HUES48 (cell line): Measurements from ENCODE around the gene AKR1C8.
"Not testable (repeated sequence)": the region's sequence is repeated elsewhere in the genome, so short reads cannot be mapped to it uniquely, and the experiment has no call there.

ENCODE experiments used
- H3K27ac ChIP-seq: one replicate; pipeline ENCODE4 v1.7.0; 2013; ENCODE audit warnings: low read depth, low read length, inconsistent platforms
- H3K27me3 ChIP-seq: 2 replicates; pipeline ENCODE4 v1.6.1; 2013; ENCODE audit warnings: mild to moderate bottlenecking, low read length; ENCODE audit not compliant: control insufficient read depth, insufficient read depth
- H3K36me3 ChIP-seq: 2 replicates; pipeline ENCODE4 v1.6.1; 2013; ENCODE audit warnings: low read length; ENCODE audit not compliant: control insufficient read depth, insufficient read depth
- H3K4me1 ChIP-seq: 2 replicates; pipeline ENCODE4 v1.6.1; 2013; ENCODE audit warnings: mild to moderate bottlenecking, low read length; ENCODE audit not compliant: control insufficient read depth, insufficient read depth
- H3K4me3 ChIP-seq: 2 replicates; pipeline ENCODE4 v1.5.1; 2013; ENCODE audit warnings: mild to moderate bottlenecking, low read depth, low read length
- H3K9ac ChIP-seq: 2 replicates; pipeline ENCODE4 v1.6.1; 2013; ENCODE audit warnings: mild to moderate bottlenecking, low read depth, low read length, moderate library complexity
- H3K9me3 ChIP-seq: 2 replicates; pipeline ENCODE4 v1.6.1; 2013; ENCODE audit warnings: low read length; ENCODE audit not compliant: control insufficient read depth, insufficient read depth

AKR1C8 gene

GRCh38 chr10:5142199-5142598, 42.8 kb downstream of the AKR1C8 start:
- no peak overlapping the region for H3K27ac ChIP-seq
- no peak overlapping the region for H3K9ac ChIP-seq
- no peaks in the 10 kb centered on the region for H3K36me3 ChIP-seq
- H3K4me3 ChIP-seq, result no peak overlapping the region
- H3K27me3 ChIP-seq, result no peaks in the 10 kb centered on the region
- H3K4me1 ChIP-seq, result no peaks in the 10 kb centered on the region
- H3K9me3 ChIP-seq, result peaks cover 31% of the 10 kb centered on the region

DNA sequence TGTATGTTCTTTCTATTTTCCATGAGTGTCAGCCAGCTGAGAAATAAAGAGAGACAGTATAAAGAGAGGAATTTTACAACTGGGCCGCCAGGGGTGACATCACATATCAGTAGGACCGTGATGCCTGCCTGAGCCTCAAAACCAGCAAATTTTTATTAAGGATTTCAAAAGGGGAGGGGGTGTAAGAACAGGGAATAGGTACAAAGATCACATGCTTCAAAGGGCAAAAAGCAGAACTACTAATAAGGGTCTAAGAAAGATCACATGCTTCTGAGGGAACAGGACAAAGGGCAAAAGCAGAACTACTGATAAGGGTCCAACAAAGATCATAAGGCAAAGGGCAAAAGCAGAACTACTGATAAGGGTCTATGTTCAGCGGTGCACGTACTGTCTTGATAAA, 47.3 kb downstream of the AKR1C8 start:
- H3K4me3 ChIP-seq, H3K9ac ChIP-seq, H3K4me1 ChIP-seq, H3K27me3 ChIP-seq, H3K36me3 ChIP-seq, H3K27ac ChIP-seq: not testable (repeated sequence)
- peaks cover 47% of the 10 kb centered on the region for H3K9me3 ChIP-seq

DNA sequence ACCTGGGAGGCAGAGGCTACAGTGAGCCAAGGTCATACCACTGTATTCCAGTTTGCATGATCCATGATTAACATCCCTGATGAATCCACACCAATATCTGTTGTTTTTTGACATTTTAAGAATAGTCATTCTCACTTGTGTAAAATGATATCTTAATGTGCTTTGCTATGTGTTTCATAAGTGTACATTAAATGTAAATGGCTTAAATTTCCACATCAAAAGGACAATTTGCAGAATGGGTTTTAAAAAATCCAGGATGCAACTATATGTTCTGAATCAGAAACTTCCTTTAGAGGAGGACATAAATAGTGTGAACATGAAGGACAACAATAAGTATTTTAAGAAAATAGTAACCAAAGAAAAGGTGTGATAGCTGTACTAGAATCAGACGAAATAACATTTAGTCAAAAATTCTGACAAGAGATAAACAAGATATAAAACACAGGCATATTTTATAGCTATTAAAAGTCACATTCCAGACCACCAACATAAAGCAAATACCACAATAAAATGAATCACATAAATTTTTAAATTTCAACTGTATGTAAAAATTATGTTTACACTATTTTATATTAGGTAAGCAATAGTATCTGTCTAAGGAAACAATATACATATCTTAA, 48.4 kb downstream of the AKR1C8 start:
- Histone ChIP-seq H3K27me3 (no peaks in the 10 kb centered on the region), H3K36me3 (no peaks in the 10 kb centered on the region), H3K4me1 (no peaks in the 10 kb centered on the region), H3K4me3 (no peak overlapping the region), H3K9ac (no peak overlapping the region), H3K27ac (no peak overlapping the region), H3K9me3 (peaks cover 47% of the 10 kb centered on the region)

GRCh38 chr10:5135581-5135980, 49.4 kb downstream of the AKR1C8 start:
- Histone ChIP-seq H3K27ac (no peak overlapping the region), H3K9ac (no peak overlapping the region), H3K4me1 (no peaks in the 10 kb centered on the region), H3K4me3 (no peak overlapping the region), H3K27me3 (no peaks in the 10 kb centered on the region), H3K9me3 (peaks cover 51% of the 10 kb centered on the region), H3K36me3 (no peaks in the 10 kb centered on the region)

- H3K36me3 ChIP-seq, result no peaks in the 10 kb centered on the region
- no peak overlapping the region for H3K4me3 ChIP-seq
- H3K27me3 ChIP-seq, result no peaks in the 10 kb centered on the region
- H3K27ac ChIP-seq, result no peak overlapping the region
- H3K9ac ChIP-seq, result no peak overlapping the region
- no peaks in the 10 kb centered on the region for H3K4me1 ChIP-seq
- peaks cover 71% of the 10 kb centered on the region for H3K9me3 ChIP-seq
Measured at GRCh38 chr10:5125315-5126044, 59.5 kb downstream of the AKR1C8 start.

DNA sequence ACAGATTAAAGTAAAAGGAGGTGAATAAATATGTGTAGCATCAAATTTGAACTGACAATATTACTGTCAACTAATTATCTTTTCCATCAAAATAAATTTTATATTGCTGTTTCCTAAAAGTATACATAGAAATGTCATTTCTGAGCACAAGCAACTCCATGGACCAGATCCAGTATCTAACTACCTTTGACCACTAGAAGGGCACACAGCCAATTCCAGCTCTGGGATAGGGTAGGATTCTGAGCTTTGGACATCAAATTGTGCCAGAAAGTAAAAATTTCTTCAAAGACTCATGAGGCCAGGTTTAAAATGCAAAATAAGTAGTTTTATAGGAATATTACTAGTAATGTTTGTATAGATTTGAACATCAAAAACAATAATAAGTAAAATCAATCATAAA, 61.1 kb downstream of the AKR1C8 start:
- Histone ChIP-seq H3K27me3 (no peaks in the 10 kb centered on the region), H3K9me3 (peaks cover 74% of the 10 kb centered on the region), H3K36me3 (no peaks in the 10 kb centered on the region), H3K27ac (no peak overlapping the region), H3K9ac (no peak overlapping the region), H3K4me1 (no peaks in the 10 kb centered on the region), H3K4me3 (no peak overlapping the region)

- H3K27ac ChIP-seq, H3K4me3 ChIP-seq, H3K9ac ChIP-seq, H3K4me1 ChIP-seq, H3K27me3 ChIP-seq, H3K36me3 ChIP-seq: not testable (repeated sequence)
- H3K9me3 ChIP-seq, result peaks cover 81% of the 10 kb centered on the region
Measured at GRCh38 chr10:5119997-5120396, 65.0 kb downstream of the AKR1C8 start.

GRCh38 chr10:5117026-5117425, 67.9 kb downstream of the AKR1C8 start:
- H3K9ac ChIP-seq, result no peak overlapping the region
- no peak overlapping the region for H3K27ac ChIP-seq
- H3K36me3 ChIP-seq, result no peaks in the 10 kb centered on the region
- no peaks in the 10 kb centered on the region for H3K27me3 ChIP-seq
- no peaks in the 10 kb centered on the region for H3K4me1 ChIP-seq
- peaks cover 67% of the 10 kb centered on the region for H3K9me3 ChIP-seq
- no peak overlapping the region for H3K4me3 ChIP-seq

DNA sequence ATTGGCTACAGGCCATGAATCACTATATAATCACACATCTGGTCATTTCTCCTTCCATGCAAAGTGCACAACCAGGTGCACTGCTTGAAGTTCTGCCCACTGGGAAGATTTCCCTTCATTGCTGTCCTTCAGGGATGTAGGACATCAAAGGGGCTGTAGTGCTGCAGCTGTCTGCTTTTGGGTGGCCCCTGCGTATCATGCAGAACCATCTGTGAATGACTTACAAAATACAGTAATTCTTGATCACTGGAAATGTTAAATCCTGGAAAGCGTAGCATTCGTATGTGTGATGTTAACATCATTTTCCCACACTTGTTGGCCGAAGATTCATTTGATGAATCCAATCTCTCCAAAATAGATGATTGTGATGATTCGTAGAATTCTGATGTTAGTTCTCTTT, 68.3 kb downstream of the AKR1C8 start:
- no peaks in the 10 kb centered on the region for H3K27me3 ChIP-seq
- no peaks in the 10 kb centered on the region for H3K4me1 ChIP-seq
- H3K9me3 ChIP-seq, result peaks cover 63% of the 10 kb centered on the region

DNA sequence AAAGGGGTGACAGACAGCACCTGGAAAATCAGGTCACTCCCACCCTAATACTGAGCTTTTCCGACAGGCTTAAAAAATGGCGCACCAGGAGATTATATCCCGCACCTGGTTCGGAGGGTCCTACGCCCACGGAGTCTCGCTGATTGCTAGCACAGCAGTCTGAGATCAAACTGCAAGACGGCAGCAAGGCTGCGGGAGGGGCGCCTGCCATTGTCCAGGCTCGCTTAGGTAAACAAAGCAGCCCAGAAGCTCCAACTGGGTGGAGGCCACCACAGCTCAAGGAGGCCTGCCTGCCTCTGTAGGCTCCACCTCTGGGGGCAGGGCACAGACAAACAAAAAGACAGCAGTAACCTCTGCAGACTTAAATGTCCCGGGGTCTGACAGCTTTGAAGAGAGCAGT, 75.1 kb downstream of the AKR1C8 start:
- H3K4me1 ChIP-seq, H3K27me3 ChIP-seq, H3K27ac ChIP-seq, H3K36me3 ChIP-seq, H3K4me3 ChIP-seq, H3K9ac ChIP-seq: not testable (repeated sequence)
- peaks cover 32% of the 10 kb centered on the region for H3K9me3 ChIP-seq

More for the DNA sequence above, 68.3 kb downstream of the AKR1C8 start:
- H3K9ac ChIP-seq, result no peak overlapping the region
- no peaks in the 10 kb centered on the region for H3K36me3 ChIP-seq
- H3K4me3 ChIP-seq, result no peak overlapping the region
- H3K27ac ChIP-seq, result no peak overlapping the region

DNA sequence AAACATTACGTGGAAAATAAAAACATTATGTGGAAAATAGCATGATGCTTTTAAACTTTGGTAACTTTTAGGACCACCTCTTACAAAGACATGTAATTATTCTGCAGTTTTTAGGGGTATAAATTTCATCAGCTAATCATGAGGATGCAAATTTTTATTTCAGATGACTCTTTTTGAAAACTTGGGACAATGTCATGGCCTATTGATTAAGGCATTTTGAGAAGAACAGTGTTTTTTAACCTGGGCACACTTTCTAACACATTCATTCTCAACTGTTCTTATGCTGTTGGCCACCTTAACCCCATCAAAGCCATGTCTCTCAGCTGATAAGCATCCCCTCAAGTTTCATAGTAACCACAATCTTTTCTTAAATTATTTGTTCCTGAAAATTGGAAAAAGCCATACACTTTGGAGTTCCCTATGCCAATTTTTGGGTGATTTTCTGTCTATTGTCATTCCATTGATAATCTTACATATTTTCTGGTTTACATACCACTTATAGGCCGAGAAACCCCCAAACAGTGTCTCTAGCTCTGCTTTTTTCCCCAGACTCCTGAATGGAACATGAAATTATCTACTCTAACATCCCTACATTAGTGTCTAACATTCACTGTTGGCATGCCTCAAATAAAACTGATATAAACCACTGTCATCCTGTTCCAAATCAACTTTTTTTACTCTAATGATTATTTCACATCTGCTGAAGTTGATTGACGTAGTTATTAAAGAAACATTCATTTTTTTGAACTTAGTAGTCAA, 76.1 kb downstream of the AKR1C8 start:
- H3K27me3 ChIP-seq, result no peaks in the 10 kb centered on the region
- no peak overlapping the region for H3K27ac ChIP-seq
- H3K36me3 ChIP-seq, result no peaks in the 10 kb centered on the region
- H3K9ac ChIP-seq, result no peak overlapping the region
- H3K9me3 ChIP-seq, result peaks cover 28% of the 10 kb centered on the region
- H3K4me3 ChIP-seq, result no peak overlapping the region
- H3K4me1 ChIP-seq, result no peaks in the 10 kb centered on the region
